ENCODE data around the gene GHRH.

- TF ChIP-seq CTCF (IDR thresholded peaks at IDR 0.05) (no peak), POLR2A (IDR thresholded peaks at IDR 0.05) (no peak)
Observed at GRCh38 chr20:37303637-37304036, 42.0 kb upstream of the GHRH start.

All from right lobe of liver (tissue), 4 donors.